Panc1 (cell line): ENCODE data around the gene SYT13. TPM values are rescaled to one million over a fixed set of nuclear protein-coding genes. Genes with fewer than 3 reads are reported as not detected.

Source experiments
- ATAC-seq: fragments of 200-7000 bp; cut with Tn5 transposase; 2 replicates; pipeline ENCODE4 v1.9.1; 2020; ENCODE audit warnings: mild to moderate bottlenecking, moderate library complexity
- BruUV-seq: library from RNA; stranded (reverse); fragments of 400-500 nt; replicated peaks from 2 replicates; lab custom pipeline; 2021; lab: Mats Ljungman, UMichigan
- CTCF ChIA-PET: fragments of 300-600 bp; sonication (Branson Sonifier 250); formaldehyde crosslinking; loops from one replicate; lab custom pipeline; 2022; ENCODE audit warnings: antibody characterized with exemption; lab: Charles Lee
- POLR2A ChIA-PET: fragments of 300-600 bp; sonication (Branson Sonifier 250); formaldehyde crosslinking; loops from one replicate; lab custom pipeline; 2022; ENCODE audit warnings: antibody characterized with exemption; lab: Charles Lee
- DNase-seq: peaks from one replicate; pipeline ENCODE4 v3.0.0-alpha.2; 2010; ENCODE audit warnings: low read depth, low spot score
- H3K27ac ChIP-seq: 2 replicates; pipeline ENCODE4 v1.5.1; 2011; ENCODE audit warnings: mild to moderate bottlenecking, low read length, inconsistent platforms
- H3K27me3 ChIP-seq: fragments of 200-500 bp; sonication (Bioruptor generic); 2 replicates; pipeline ENCODE4 v1.6.0; 2014; ENCODE audit warnings: low read length, inconsistent platforms; ENCODE audit not compliant: control insufficient read depth, insufficient read depth
- H3K36me3 ChIP-seq: fragments of 200-500 bp; sonication (Bioruptor generic); 2 replicates; pipeline ENCODE4 v1.5.1; 2014; ENCODE audit warnings: inconsistent platforms, mild to moderate bottlenecking, low read length, moderate library complexity; ENCODE audit not compliant: control insufficient read depth, insufficient read depth
- H3K4me1 ChIP-seq: 2 replicates; pipeline ENCODE4 v1.5.1; 2011; ENCODE audit warnings: inconsistent platforms, mild to moderate bottlenecking, low read length, moderate library complexity; ENCODE audit not compliant: control insufficient read depth, insufficient read depth
- H3K4me3 ChIP-seq, 2 experiments: 2 replicates each; pipeline ENCODE4 v1.5.1; 2011 to 2012; ENCODE audit warnings: low read depth in 2 of 2, low read length in 2 of 2, mild to moderate bottlenecking in 2 of 2, inconsistent platforms in 1 of 2, moderate library complexity in 1 of 2
- H3K9me3 ChIP-seq: fragments of 200-500 bp; sonication (Bioruptor generic); 2 replicates; pipeline ENCODE4 v1.5.1; 2014; ENCODE audit warnings: low read depth, mild to moderate bottlenecking, inconsistent platforms, low read length, moderate library complexity; ENCODE audit not compliant: control insufficient read depth, insufficient read depth
- CTCF ChIP-seq: fragments of 450-650 bp; IDR thresholded peaks from 2 replicates; pipeline ENCODE4 v1.5.1; 2017; ENCODE audit warnings: mild to moderate bottlenecking
- POLR2AphosphoS5 ChIP-seq: IDR thresholded peaks from 2 replicates; pipeline ENCODE4 v1.6.1; 2012; ENCODE audit warnings: mild to moderate bottlenecking, low read depth, low read length, moderate library complexity
- SIN3A ChIP-seq: IDR thresholded peaks from 2 replicates; pipeline ENCODE4 v1.6.1; 2012; ENCODE audit warnings: low read depth, mild to moderate bottlenecking, low read length, moderate library complexity, borderline replicate concordance; ENCODE audit not compliant: insufficient read depth
- TCF7L2 ChIP-seq: IDR thresholded peaks from 2 replicates; pipeline ENCODE4 v1.6.1; 2011; ENCODE audit warnings: mild to moderate bottlenecking, low read depth, low read length, inconsistent platforms
- in situ Hi-C: cut with HindIII; loops from 2 replicates; pipeline ENCODE4 v1.10.0; 2016; ENCODE audit warnings: low sequenced_read_pairs, low pct_unique_long_range_greater_than_20kb
- intact Hi-C: fragments of 100-400 bp; cut with micrococcal nuclease; formaldehyde crosslinking; loops from one replicate; pipeline ENCODE4 v1.10.0; 2022; ENCODE audit not compliant: unreplicated experiment
- total RNA-seq: library from RNA; stranded (reverse); gene quantifications from one replicate; pipeline ENCODE4 v1.2.1, GENCODE V29; 2021; ENCODE audit not compliant: unreplicated experiment
- TF ChIP-seq, protein P1 (sequence below), 2 experiments: IDR thresholded peaks; 2 replicates each; pipeline ENCODE4 v1.6.1; 2011 to 2012; ENCODE audit warnings: low read depth in 2 of 2, control low read depth in 1 of 2, low read length in 1 of 2, mild to moderate bottlenecking in 1 of 2, moderate library complexity in 1 of 2; ENCODE audit not compliant: insufficient read depth in 1 of 2

The SYT13 gene
- total RNA-seq, 1 experiment from 2014 or later: 0.13 TPM

- H3K4me1 ChIP-seq: no peaks in the 10 kb centered on the region
- no TSS peak for BruUV-seq
- H3K36me3 ChIP-seq: no peaks in the 10 kb centered on the region
- ATAC-seq (no peak), DNase-seq (no peak)
- in situ Hi-C loops (no loop called here), intact Hi-C loops (no loop called here)
- H3K9me3 ChIP-seq: no peaks in the 10 kb centered on the region
- ChIA-PET CTCF (no interaction called here), POLR2A (no interaction called here)
- H3K4me3 ChIP-seq: no peak overlapping the region
- H3K27ac ChIP-seq: no peak overlapping the region
- peaks cover 22% of the 10 kb centered on the region for H3K27me3 ChIP-seq
- no peak for TF ChIP-seq CTCF
- TF ChIP-seq, protein P1, sequence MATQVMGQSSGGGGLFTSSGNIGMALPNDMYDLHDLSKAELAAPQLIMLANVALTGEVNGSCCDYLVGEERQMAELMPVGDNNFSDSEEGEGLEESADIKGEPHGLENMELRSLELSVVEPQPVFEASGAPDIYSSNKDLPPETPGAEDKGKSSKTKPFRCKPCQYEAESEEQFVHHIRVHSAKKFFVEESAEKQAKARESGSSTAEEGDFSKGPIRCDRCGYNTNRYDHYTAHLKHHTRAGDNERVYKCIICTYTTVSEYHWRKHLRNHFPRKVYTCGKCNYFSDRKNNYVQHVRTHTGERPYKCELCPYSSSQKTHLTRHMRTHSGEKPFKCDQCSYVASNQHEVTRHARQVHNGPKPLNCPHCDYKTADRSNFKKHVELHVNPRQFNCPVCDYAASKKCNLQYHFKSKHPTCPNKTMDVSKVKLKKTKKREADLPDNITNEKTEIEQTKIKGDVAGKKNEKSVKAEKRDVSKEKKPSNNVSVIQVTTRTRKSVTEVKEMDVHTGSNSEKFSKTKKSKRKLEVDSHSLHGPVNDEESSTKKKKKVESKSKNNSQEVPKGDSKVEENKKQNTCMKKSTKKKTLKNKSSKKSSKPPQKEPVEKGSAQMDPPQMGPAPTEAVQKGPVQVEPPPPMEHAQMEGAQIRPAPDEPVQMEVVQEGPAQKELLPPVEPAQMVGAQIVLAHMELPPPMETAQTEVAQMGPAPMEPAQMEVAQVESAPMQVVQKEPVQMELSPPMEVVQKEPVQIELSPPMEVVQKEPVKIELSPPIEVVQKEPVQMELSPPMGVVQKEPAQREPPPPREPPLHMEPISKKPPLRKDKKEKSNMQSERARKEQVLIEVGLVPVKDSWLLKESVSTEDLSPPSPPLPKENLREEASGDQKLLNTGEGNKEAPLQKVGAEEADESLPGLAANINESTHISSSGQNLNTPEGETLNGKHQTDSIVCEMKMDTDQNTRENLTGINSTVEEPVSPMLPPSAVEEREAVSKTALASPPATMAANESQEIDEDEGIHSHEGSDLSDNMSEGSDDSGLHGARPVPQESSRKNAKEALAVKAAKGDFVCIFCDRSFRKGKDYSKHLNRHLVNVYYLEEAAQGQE (IDR thresholded peaks at IDR 0.05; ENCODE audit: insufficient read depth in 1 of 2, low read depth in 2 of 2, low read length in 1 of 2): no peak
- no peak for TF ChIP-seq POLR2AphosphoS5
- TF ChIP-seq TCF7L2: no peak
Observed at GRCh38 chr11:45324459-45324858, 38.3 kb upstream of the SYT13 start.

GRCh38 chr11:45323601-45324249 is 37.6 kb upstream of the SYT13 start:
- Histone ChIP-seq H3K36me3 (no peaks in the 10 kb centered on the region), H3K27ac (no peak overlapping the region), H3K27me3 (peaks cover 17% of the 10 kb centered on the region), H3K4me1 (no peaks in the 10 kb centered on the region), H3K4me3 (no peak overlapping the region), H3K9me3 (no peaks in the 10 kb centered on the region)
- in situ Hi-C loops: no loop called here
- DNase-seq: no peak
- BruUV-seq: no TSS peak
- CTCF ChIA-PET: no interaction called here
- ATAC-seq: no peak
- intact Hi-C loops: no loop called here
- TF ChIP-seq, protein P1 (IDR thresholded peaks at IDR 0.05; ENCODE audit: insufficient read depth in 1 of 2, low read depth in 2 of 2, low read length in 1 of 2): no peak
- TF ChIP-seq CTCF (no peak), POLR2AphosphoS5 (no peak), TCF7L2 (no peak), SIN3A (no peak)
- POLR2A ChIA-PET: no interaction called here
